ENCODE measurements around the gene KMT5C.

DNA sequence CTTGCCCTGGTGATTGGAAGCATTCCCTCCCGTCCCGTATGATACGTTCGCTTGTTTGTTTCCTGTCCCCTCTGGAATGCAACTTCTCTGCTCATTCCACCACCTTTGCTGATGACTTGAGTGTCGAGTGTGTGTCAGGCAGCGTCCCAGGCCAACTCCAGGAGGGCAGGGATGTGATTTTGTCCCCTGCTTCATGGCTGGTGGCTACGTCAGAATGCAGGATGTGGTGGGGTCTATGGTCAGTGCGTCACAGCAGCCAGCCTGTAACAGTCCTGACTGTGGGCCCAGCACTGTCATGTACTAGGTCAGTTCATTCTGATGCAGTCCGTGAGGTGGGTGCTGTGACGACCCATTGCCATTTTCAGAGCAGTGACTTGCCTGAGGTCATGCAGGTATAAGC, 39.7 kb upstream of the KMT5C start:
- TF ChIP-seq, protein P1, sequence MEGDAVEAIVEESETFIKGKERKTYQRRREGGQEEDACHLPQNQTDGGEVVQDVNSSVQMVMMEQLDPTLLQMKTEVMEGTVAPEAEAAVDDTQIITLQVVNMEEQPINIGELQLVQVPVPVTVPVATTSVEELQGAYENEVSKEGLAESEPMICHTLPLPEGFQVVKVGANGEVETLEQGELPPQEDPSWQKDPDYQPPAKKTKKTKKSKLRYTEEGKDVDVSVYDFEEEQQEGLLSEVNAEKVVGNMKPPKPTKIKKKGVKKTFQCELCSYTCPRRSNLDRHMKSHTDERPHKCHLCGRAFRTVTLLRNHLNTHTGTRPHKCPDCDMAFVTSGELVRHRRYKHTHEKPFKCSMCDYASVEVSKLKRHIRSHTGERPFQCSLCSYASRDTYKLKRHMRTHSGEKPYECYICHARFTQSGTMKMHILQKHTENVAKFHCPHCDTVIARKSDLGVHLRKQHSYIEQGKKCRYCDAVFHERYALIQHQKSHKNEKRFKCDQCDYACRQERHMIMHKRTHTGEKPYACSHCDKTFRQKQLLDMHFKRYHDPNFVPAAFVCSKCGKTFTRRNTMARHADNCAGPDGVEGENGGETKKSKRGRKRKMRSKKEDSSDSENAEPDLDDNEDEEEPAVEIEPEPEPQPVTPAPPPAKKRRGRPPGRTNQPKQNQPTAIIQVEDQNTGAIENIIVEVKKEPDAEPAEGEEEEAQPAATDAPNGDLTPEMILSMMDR (IDR thresholded peaks at IDR 0.05) = no peak
- TF ChIP-seq POLR2AphosphoS5 (IDR thresholded peaks at IDR 0.05) = no peak
- TF ChIP-seq POLR2A (IDR thresholded peaks at IDR 0.05; ENCODE audit: low read depth) = no peak

Data from esophagus muscularis mucosa (tissue), 3 donors.